ENCODE measurements around the gene ALKBH5. TPM values are rescaled to one million over a fixed set of nuclear protein-coding genes. Genes with fewer than 3 reads are reported as not detected.

The ALKBH5 gene
- total and polyA plus RNA-seq, 9 of the 15 experiments (the other 6 are each of a cell fraction or from before 2014, with no cell fraction given) = 11.4 to 70.0 (median 47.4) TPM

- TF ChIP-seq, protein P1, sequence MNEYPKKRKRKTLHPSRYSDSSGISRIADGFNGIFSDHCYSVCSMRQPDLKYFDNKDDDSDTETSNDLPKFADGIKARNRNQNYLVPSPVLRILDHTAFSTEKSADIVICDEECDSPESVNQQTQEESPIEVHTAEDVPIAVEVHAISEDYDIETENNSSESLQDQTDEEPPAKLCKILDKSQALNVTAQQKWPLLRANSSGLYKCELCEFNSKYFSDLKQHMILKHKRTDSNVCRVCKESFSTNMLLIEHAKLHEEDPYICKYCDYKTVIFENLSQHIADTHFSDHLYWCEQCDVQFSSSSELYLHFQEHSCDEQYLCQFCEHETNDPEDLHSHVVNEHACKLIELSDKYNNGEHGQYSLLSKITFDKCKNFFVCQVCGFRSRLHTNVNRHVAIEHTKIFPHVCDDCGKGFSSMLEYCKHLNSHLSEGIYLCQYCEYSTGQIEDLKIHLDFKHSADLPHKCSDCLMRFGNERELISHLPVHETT (CRISPR knock-in tag; conservative IDR thresholded peaks at IDR 0.05 in 1 of 2, IDR thresholded peaks at IDR 0.05 in 1 of 2) = peak in 1 of 2 experiments; percentile 93; a peak in 2 of 4 replicates
- TF ChIP-seq TCFL5 (CRISPR knock-in tag; conservative IDR thresholded peaks at IDR 0.05) = no peak
- peak; percentile 92 for TF ChIP-seq GMEB1 (CRISPR knock-in tag; IDR thresholded peaks at IDR 0.05)
- TF ChIP-seq L3MBTL2 (IDR thresholded peaks at IDR 0.05) = peak; percentile 68
- peak; percentile 50; the same call in 1 of the 2 replicates for TF ChIP-seq GATAD2B (IDR thresholded peaks at IDR 0.05; ENCODE audit: borderline replicate concordance)
- TF ChIP-seq POLR3A (IDR thresholded peaks at IDR 0.05; ENCODE audit: borderline replicate concordance, extremely low read depth, insufficient read depth, insufficient read length) = no peak
- 0 out of 2 replicates have a peak, but pooled peaks have one; percentile 12 for TF ChIP-seq ATF1 (CRISPR knock-in tag; IDR thresholded peaks at IDR 0.05)
- TF ChIP-seq ATF1 (tag; IDR thresholded peaks at IDR 0.05) = no peak
- 0 out of 2 replicates have a peak, but pooled peaks have one; percentile 14 for TF ChIP-seq LCOR (CRISPR knock-in tag; IDR thresholded peaks at IDR 0.05)
- TF ChIP-seq, protein P2, sequence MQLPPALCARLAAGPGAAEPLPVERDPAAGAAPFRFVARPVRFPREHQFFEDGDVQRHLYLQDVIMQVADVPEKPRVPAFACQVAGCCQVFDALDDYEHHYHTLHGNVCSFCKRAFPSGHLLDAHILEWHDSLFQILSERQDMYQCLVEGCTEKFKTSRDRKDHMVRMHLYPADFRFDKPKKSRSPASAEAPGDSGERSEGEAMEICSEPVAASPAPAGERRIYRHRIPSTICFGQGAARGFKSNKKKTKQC (CRISPR knock-in tag; IDR thresholded peaks at IDR 0.05) = no peak
- peak; percentile 11 for TF ChIP-seq DACH1 (IDR thresholded peaks at IDR 0.05; ENCODE audit: partially characterized antibody)
- TF ChIP-seq ZNF445 (CRISPR knock-in tag; IDR thresholded peaks at IDR 0.05; ENCODE audit: low read depth) = no peak
- TF ChIP-seq ZNF431 (CRISPR knock-in tag; IDR thresholded peaks at IDR 0.05) = peak; percentile 38; the same call in 1 of the 2 replicates
- TF ChIP-seq PRPF4 (IDR thresholded peaks at IDR 0.05; ENCODE audit: insufficient read depth, low read depth, low read length, poor library complexity, severe bottlenecking) = no peak
- TF ChIP-seq RBFOX2 (IDR thresholded peaks at IDR 0.05; ENCODE audit: low read depth, low read length) = peak; percentile 92
- 0 out of 2 replicates have a peak, but pooled peaks have one; percentile 51 for TF ChIP-seq ZNF197 (CRISPR knock-in tag; IDR thresholded peaks at IDR 0.05; ENCODE audit: low read depth)
- TF ChIP-seq ZNF3 (CRISPR knock-in tag; IDR thresholded peaks at IDR 0.05) = no peak
- no peak for TF ChIP-seq ZNF184 (CRISPR knock-in tag; IDR thresholded peaks at IDR 0.05)
- TF ChIP-seq PCBP2 (IDR thresholded peaks at IDR 0.05; ENCODE audit: low read depth, low read length, poor library complexity, severe bottlenecking) = no peak
- TF ChIP-seq, protein P3, sequence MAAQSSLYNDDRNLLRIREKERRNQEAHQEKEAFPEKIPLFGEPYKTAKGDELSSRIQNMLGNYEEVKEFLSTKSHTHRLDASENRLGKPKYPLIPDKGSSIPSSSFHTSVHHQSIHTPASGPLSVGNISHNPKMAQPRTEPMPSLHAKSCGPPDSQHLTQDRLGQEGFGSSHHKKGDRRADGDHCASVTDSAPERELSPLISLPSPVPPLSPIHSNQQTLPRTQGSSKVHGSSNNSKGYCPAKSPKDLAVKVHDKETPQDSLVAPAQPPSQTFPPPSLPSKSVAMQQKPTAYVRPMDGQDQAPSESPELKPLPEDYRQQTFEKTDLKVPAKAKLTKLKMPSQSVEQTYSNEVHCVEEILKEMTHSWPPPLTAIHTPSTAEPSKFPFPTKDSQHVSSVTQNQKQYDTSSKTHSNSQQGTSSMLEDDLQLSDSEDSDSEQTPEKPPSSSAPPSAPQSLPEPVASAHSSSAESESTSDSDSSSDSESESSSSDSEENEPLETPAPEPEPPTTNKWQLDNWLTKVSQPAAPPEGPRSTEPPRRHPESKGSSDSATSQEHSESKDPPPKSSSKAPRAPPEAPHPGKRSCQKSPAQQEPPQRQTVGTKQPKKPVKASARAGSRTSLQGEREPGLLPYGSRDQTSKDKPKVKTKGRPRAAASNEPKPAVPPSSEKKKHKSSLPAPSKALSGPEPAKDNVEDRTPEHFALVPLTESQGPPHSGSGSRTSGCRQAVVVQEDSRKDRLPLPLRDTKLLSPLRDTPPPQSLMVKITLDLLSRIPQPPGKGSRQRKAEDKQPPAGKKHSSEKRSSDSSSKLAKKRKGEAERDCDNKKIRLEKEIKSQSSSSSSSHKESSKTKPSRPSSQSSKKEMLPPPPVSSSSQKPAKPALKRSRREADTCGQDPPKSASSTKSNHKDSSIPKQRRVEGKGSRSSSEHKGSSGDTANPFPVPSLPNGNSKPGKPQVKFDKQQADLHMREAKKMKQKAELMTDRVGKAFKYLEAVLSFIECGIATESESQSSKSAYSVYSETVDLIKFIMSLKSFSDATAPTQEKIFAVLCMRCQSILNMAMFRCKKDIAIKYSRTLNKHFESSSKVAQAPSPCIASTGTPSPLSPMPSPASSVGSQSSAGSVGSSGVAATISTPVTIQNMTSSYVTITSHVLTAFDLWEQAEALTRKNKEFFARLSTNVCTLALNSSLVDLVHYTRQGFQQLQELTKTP (IDR thresholded peaks at IDR 0.05; ENCODE audit: low read depth in 1 of 2, partially characterized antibody in 2 of 2) = no peak
- peak; percentile 75 for TF ChIP-seq EGR1 (conservative IDR thresholded peaks at IDR 0.05)
- TF ChIP-seq GABPB2 (CRISPR knock-in tag; conservative IDR thresholded peaks at IDR 0.05) = no peak
These were observed 672 bp upstream of the ALKBH5 start (continued) for GRCh38 chr17:18182978-18183333.
